H1 (cell line): Measurements from ENCODE around the gene CCDC18. TPM values are rescaled to one million over a fixed set of nuclear protein-coding genes. Genes with fewer than 3 reads are reported as not detected.

Experiments used
- CTCF ChIA-PET: fragments of 300-600 bp; sonication (Branson Sonifier 250); formaldehyde crosslinking; loops from one replicate; lab custom pipeline; 2021; ENCODE audit not compliant: partially characterized antibody; lab: Charles Lee
- POLR2A ChIA-PET: fragments of 300-600 bp; sonication (Branson Sonifier 250); formaldehyde crosslinking; loops from one replicate; lab custom pipeline; 2021; ENCODE audit warnings: inconsistent platforms; ENCODE audit not compliant: partially characterized antibody; lab: Charles Lee
- DNase-seq, 2 experiments: peaks; one replicate each; pipeline versions ENCODE4 v3.0.0 to v3.0.0-alpha.2; 2010 to 2022; ENCODE audit warnings: low spot score in 2 of 2, low read depth in 1 of 2, mixed read lengths in 1 of 2
- FAIRE-seq: peaks from 2 replicates; lab custom pipeline; 2011; peaks lifted over from hg19 to GRCh38; lab: Jason Lieb, UNC
- H2AFZ ChIP-seq: 2 replicates; pipeline ENCODE4 v1.8.1; 2012; ENCODE audit warnings: low read length, inconsistent platforms
- H2AK5ac ChIP-seq: 2 replicates; pipeline ENCODE4 v1.6.1; 2013; ENCODE audit warnings: low read depth, low read length
- H2BK120ac ChIP-seq: replicated peaks from 2 replicates; pipeline ENCODE3; 2013; ENCODE audit warnings: low read depth, low read length, inconsistent platforms
- H2BK12ac ChIP-seq: 2 replicates; pipeline ENCODE4 v1.6.1; 2013; ENCODE audit warnings: low read depth, low read length
- H2BK15ac ChIP-seq: 2 replicates; pipeline ENCODE4 v1.6.1; 2013; ENCODE audit warnings: low read length
- H2BK20ac ChIP-seq: 2 replicates; pipeline ENCODE4 v1.6.1; 2013; ENCODE audit warnings: low read length
- H2BK5ac ChIP-seq: 2 replicates; pipeline ENCODE4 v1.6.1; 2013; ENCODE audit warnings: low read depth, low read length
- H3K14ac ChIP-seq: 2 replicates; pipeline ENCODE4 v1.6.1; 2013; ENCODE audit warnings: inconsistent platforms; ENCODE audit not compliant: insufficient read length
- H3K18ac ChIP-seq: 2 replicates; pipeline ENCODE4 v1.6.1; 2013; ENCODE audit warnings: low read length; ENCODE audit errors: extremely low read depth
- H3K23ac ChIP-seq: 2 replicates; pipeline ENCODE4 v1.6.1; 2013; ENCODE audit warnings: inconsistent platforms; ENCODE audit not compliant: insufficient read length
- H3K23me2 ChIP-seq: 2 replicates; pipeline ENCODE4 v1.6.1; 2013; ENCODE audit warnings: low read depth, low read length
- H3K27ac ChIP-seq: 2 replicates; pipeline ENCODE4 v1.6.1; 2011; ENCODE audit warnings: low read depth, low read length, inconsistent platforms
- H3K27me3 ChIP-seq, 4 experiments: replicated peaks in 1 of 4; 1 replicate in 1 of 4; 2 replicates in 3 of 4; pipeline versions ENCODE4 v1.6.1 to v1.8.1; 2011 to 2013; ENCODE audit warnings: low read length in 3 of 4, mild to moderate bottlenecking in 3 of 4, inconsistent platforms in 2 of 4, mixed read lengths in 2 of 4, moderate library complexity in 1 of 4; ENCODE audit not compliant: control insufficient read depth in 3 of 4, insufficient read depth in 3 of 4; ENCODE audit errors: extremely low read depth in 1 of 4
- H3K36me3 ChIP-seq, 4 experiments: 2 replicates each; pipeline versions ENCODE4 v1.6.1 to v1.8.1; 2011 to 2013; ENCODE audit warnings: mild to moderate bottlenecking in 4 of 4, low read length in 3 of 4, moderate library complexity in 2 of 4, control low read depth in 1 of 4, inconsistent platforms in 1 of 4; ENCODE audit not compliant: insufficient read depth in 4 of 4, control insufficient read depth in 2 of 4
- H3K4ac ChIP-seq: replicated peaks from 2 replicates; pipeline ENCODE3; 2013; ENCODE audit warnings: low read length, low read depth, mixed read lengths, inconsistent platforms; ENCODE audit not compliant: insufficient read length
- H3K4me1 ChIP-seq, 4 experiments: replicated peaks in 1 of 4; 1 replicate in 1 of 4; 2 replicates in 3 of 4; pipeline versions ENCODE4 v1.6.1 to v1.8.1; 2011 to 2013; ENCODE audit warnings: low read length in 3 of 4, inconsistent platforms in 2 of 4, mixed read lengths in 1 of 4; ENCODE audit not compliant: insufficient read depth in 4 of 4, control insufficient read depth in 3 of 4
- H3K4me2 ChIP-seq, 2 experiments: 2 replicates each; pipeline versions ENCODE4 v1.6.1 to v1.8.1; 2011 to 2013; ENCODE audit warnings: low read depth in 2 of 2, low read length in 2 of 2, control low read depth in 1 of 2, inconsistent platforms in 1 of 2, mild to moderate bottlenecking in 1 of 2; ENCODE audit not compliant: insufficient read depth in 1 of 2
- H3K4me3 ChIP-seq, 4 experiments: fragments of 200-600, 300-600 bp in 1 of 4; sonication (generic), shearing (Covaris generic), sonication (Bioruptor Twin) in 1 of 4; 2 replicates each; pipeline versions ENCODE4 v1.5.1 to v1.8.1; 2011 to 2016; ENCODE audit warnings: low read length in 4 of 4, low read depth in 3 of 4, control low read depth in 2 of 4, inconsistent platforms in 2 of 4, mild to moderate bottlenecking in 2 of 4, mixed read lengths in 1 of 4, moderate library complexity in 1 of 4; ENCODE audit not compliant: insufficient read depth in 2 of 4; ENCODE audit errors: extremely low read depth in 1 of 4
- H3K56ac ChIP-seq: replicated peaks from 2 replicates; pipeline ENCODE3; 2013; ENCODE audit warnings: low read depth, mild to moderate bottlenecking, mixed read lengths, low read length, inconsistent platforms; ENCODE audit not compliant: insufficient read length
- H3K79me1 ChIP-seq: 2 replicates; pipeline ENCODE4 v1.6.1; 2013; ENCODE audit warnings: low read depth, low read length, control low read depth
- H3K79me2 ChIP-seq, 2 experiments: 2 replicates each; pipeline versions ENCODE4 v1.6.1 to v1.8.1; 2012 to 2013; ENCODE audit warnings: low read length in 2 of 2, mild to moderate bottlenecking in 2 of 2, inconsistent platforms in 1 of 2; ENCODE audit not compliant: insufficient read depth in 2 of 2, control insufficient read depth in 1 of 2
- H3K9ac ChIP-seq, 4 experiments: replicated peaks in 1 of 4; 1 replicate in 1 of 4; 2 replicates in 3 of 4; pipeline versions ENCODE4 v1.6.1 to v1.8.1; 2011 to 2013; ENCODE audit warnings: low read depth in 3 of 4, low read length in 3 of 4, control low read depth in 2 of 4, mild to moderate bottlenecking in 2 of 4, moderate library complexity in 2 of 4, inconsistent platforms in 1 of 4; ENCODE audit errors: extremely low read depth in 1 of 4
- H3K9me3 ChIP-seq, 2 experiments: 2 replicates each; pipeline versions ENCODE4 v1.6.1 to v1.8.1; 2012 to 2013; ENCODE audit warnings: mild to moderate bottlenecking in 2 of 2, moderate library complexity in 2 of 2, control low read depth in 1 of 2, inconsistent platforms in 1 of 2, low read depth in 1 of 2, low read length in 1 of 2, mixed read lengths in 1 of 2; ENCODE audit not compliant: insufficient read depth in 2 of 2
- H4K20me1 ChIP-seq, 2 experiments: replicated peaks in 1 of 2; 2 replicates each; pipeline versions ENCODE3 to v1.8.1; 2011 to 2013; ENCODE audit warnings: inconsistent platforms in 2 of 2, low read length in 2 of 2, mild to moderate bottlenecking in 1 of 2; ENCODE audit not compliant: insufficient read depth in 2 of 2, control insufficient read depth in 1 of 2
- H4K5ac ChIP-seq: 2 replicates; pipeline ENCODE4 v1.6.1; 2013; ENCODE audit warnings: low read length, low read depth, mixed read lengths, inconsistent platforms; ENCODE audit not compliant: insufficient read length
- H4K8ac ChIP-seq: 2 replicates; pipeline ENCODE4 v1.8.0; 2013; ENCODE audit warnings: mild to moderate bottlenecking, moderate library complexity, low read length, inconsistent platforms; ENCODE audit not compliant: insufficient read depth; ENCODE audit errors: extremely low read depth
- H4K91ac ChIP-seq: replicated peaks from 2 replicates; pipeline ENCODE3; 2013; ENCODE audit warnings: low read length, mixed read lengths, inconsistent platforms; ENCODE audit not compliant: insufficient read length
- ATF2 ChIP-seq: IDR thresholded peaks from 2 replicates; pipeline ENCODE4 v1.6.1; 2012; ENCODE audit warnings: low read length, inconsistent platforms
- BRCA1 ChIP-seq: IDR thresholded peaks from 2 replicates; pipeline ENCODE4 v1.6.1; 2012; ENCODE audit warnings: low read depth, low read length, improper control_type of control experiment
- CREB1 ChIP-seq: IDR thresholded peaks from 2 replicates; pipeline ENCODE4 v1.6.1; 2012; ENCODE audit warnings: inconsistent platforms
- HDAC2 ChIP-seq, 2 experiments: fragments of 300-600 bp in 1 of 2; sonication (generic) in 1 of 2; IDR thresholded peaks; 2 replicates each; pipeline ENCODE4 v1.6.1; 2011 to 2012; ENCODE audit warnings: low read depth in 2 of 2, low read length in 2 of 2, mild to moderate bottlenecking in 2 of 2, moderate library complexity in 2 of 2, borderline replicate concordance in 1 of 2, inconsistent platforms in 1 of 2
- POLR2AphosphoS5 ChIP-seq: IDR thresholded peaks from 2 replicates; pipeline ENCODE4 v1.6.1; 2011; ENCODE audit warnings: low read depth, low read length
- RFX5 ChIP-seq: IDR thresholded peaks from 2 replicates; pipeline ENCODE4 v1.6.1; 2011; ENCODE audit warnings: low read depth, low read length, improper control_type of control experiment, borderline replicate concordance
- SAP30 ChIP-seq: fragments of 300-600 bp; sonication (generic); IDR thresholded peaks from 2 replicates; pipeline ENCODE4 v1.7.1; 2012; ENCODE audit warnings: low read length, moderate library complexity, mild to moderate bottlenecking, inconsistent platforms; ENCODE audit not compliant: insufficient read depth, insufficient replicate concordance
- SIN3A ChIP-seq, 2 experiments: IDR thresholded peaks in 1 of 2; conservative IDR thresholded peaks in 1 of 2; 2 replicates each; pipeline ENCODE4 v1.6.1; 2011 to 2012; ENCODE audit warnings: low read length in 2 of 2, improper control_type of control experiment in 1 of 2, low read depth in 1 of 2, mild to moderate bottlenecking in 1 of 2
- SIRT6 ChIP-seq: IDR thresholded peaks from one replicate; pipeline ENCODE4 v1.7.1; 2012; ENCODE audit warnings: low read length, inconsistent platforms
- TBP ChIP-seq: IDR thresholded peaks from 2 replicates; pipeline ENCODE4 v1.6.1; 2011; ENCODE audit warnings: low read depth, low read length, improper control_type of control experiment
- TCF12 ChIP-seq: IDR thresholded peaks from 2 replicates; pipeline ENCODE4 v1.6.1; 2011; ENCODE audit warnings: low read depth, mild to moderate bottlenecking, low read length
- YY1 ChIP-seq: IDR thresholded peaks from 2 replicates; pipeline ENCODE4 v1.6.1; 2011; ENCODE audit warnings: low read depth, mild to moderate bottlenecking, low read length
- WGBS, 2 experiments: shearing (Covaris generic) in 1 of 2; methylation state at CpG; one replicate each; pipeline versions ENCODE4 v1.1.6 to v1.1.7; 2013 to 2015; ENCODE audit warnings: low lambda C conversion rate in 2 of 2, mixed read lengths in 2 of 2, inconsistent platforms in 1 of 2, low coverage in 1 of 2, missing lambda C conversion rate in 1 of 2; ENCODE audit not compliant: insufficient replicate concordance in 2 of 2, insufficient coverage in 1 of 2, insufficient read length in 1 of 2; ENCODE audit errors: extremely low coverage in 1 of 2, missing lambda C conversion rate in 1 of 2; 5-methylcytosine and 5-hydroxymethylcytosine counted together
- polyA plus RNA-seq, 7 experiments: library from polyadenylated mRNA; depleted of rRNA in 3 of 7; stranded (reverse) in 5 of 7; unstranded in 2 of 7; fragments of >200 nt in 5 of 7; fragments of 200-250 nt in 2 of 7; gene quantifications; 1 replicate in 5 of 7; 2 replicates in 1 of 7; 4 replicates in 1 of 7; pipeline versions ENCODE4 v1.2.1 to v1.2.3, GENCODE V29; 2011 to 2013; ENCODE audit warnings: missing spikeins in 2 of 7, mixed read lengths in 2 of 7
- total RNA-seq: library from RNA; stranded (reverse); fragmentation: NEBNext Ultra II Directional; extraction: Animal tissue kit (Norgen Biotek cat#: 25700); gene quantifications from 2 replicates; pipeline ENCODE4 v1.2.1, GENCODE V29; 2021

Gene CCDC18
- total and polyA plus RNA-seq, 2 of the 8 experiments (the other 6 are each of a cell fraction or from before 2014, with no cell fraction given) = 3.0 to 21.2 TPM

- H3K27ac ChIP-seq = no peak overlapping the region
- ChIA-PET POLR2A (interaction anchor here (2.2 kb wide), 1 partner anchor 9 kb away, joined by 5 read pairs; no protein-coding TSS in a partner anchor), CTCF (interaction anchor here (1.2 to 6.7 kb wide), 3 partner anchors 10 to 14 kb away, joined by 4 to 34 read pairs (median 4); no protein-coding TSS in a partner anchor)
- TF ChIP-seq HDAC2 (IDR thresholded peaks at IDR 0.05; ENCODE audit: borderline replicate concordance in 1 of 2, low read depth in 2 of 2, low read length in 2 of 2) (no peak), SAP30 (no peak), BRCA1 (no peak), SIRT6 (no peak), TBP (no peak), TCF12 (no peak), POLR2AphosphoS5 (no peak), RFX5 (no peak), CREB1 (no peak), ATF2 (no peak), YY1 (no peak), SIN3A (conservative IDR thresholded peaks at IDR 0.05 in 1 of 2, IDR thresholded peaks at IDR 0.05 in 1 of 2; ENCODE audit: low read depth in 1 of 2, low read length in 2 of 2) (no peak)
Measured at GRCh38 chr1:93317943-93318342, 137.4 kb downstream of the CCDC18 start.

More at GRCh38 chr1:93317943-93318342, 137.4 kb downstream of the CCDC18 start:
- Histone ChIP-seq H2BK120ac (no peak overlapping the region), H3K27me3 (no peaks in the 10 kb centered on the region), H3K4me1 (no peaks in the 10 kb centered on the region), H3K4ac (no peak overlapping the region), H4K20me1 (no peaks in the 10 kb centered on the region), H3K79me2 (no peaks in the 10 kb centered on the region), H3K23me2 (no peaks in the 10 kb centered on the region), H3K4me2 (no peak overlapping the region), H3K4me3 (no peak overlapping the region), H4K8ac (no peak overlapping the region), H4K91ac (no peak overlapping the region), H4K5ac (no peak overlapping the region), H3K14ac (no peak overlapping the region), H2BK5ac (no peak overlapping the region), H2BK15ac (no peak overlapping the region), H2AFZ (no peak overlapping the region), H3K23ac (no peak overlapping the region), H3K9ac (no peak overlapping the region), H2BK12ac (no peak overlapping the region), H3K9me3 (peaks cover 4 to 10% of the 10 kb centered on the region in 2 experiments; a peak in 1 of 4 replicates), H3K18ac (no peak overlapping the region), H2AK5ac (no peak overlapping the region), H3K36me3 (no peaks in the 10 kb centered on the region), H3K56ac (no peak overlapping the region), H2BK20ac (no peak overlapping the region), H3K79me1 (no peaks in the 10 kb centered on the region)
- 82% methylated on average over 2 of the region's 2 CpGs; no CpG with 5 or more reads in 1 of the 2 experiments for WGBS, 2 experiments
- no peak for FAIRE-seq
- DNase-seq = no peak
